Fibroblast of the aortic adventitia (primary cell): ENCODE data around the gene VPS39. TPM values are rescaled to one million over a fixed set of nuclear protein-coding genes. Genes with fewer than 3 reads are reported as not detected.
"Not testable (repeated sequence)": the region's sequence is repeated elsewhere in the genome, so short reads cannot be mapped to it uniquely, and the experiment has no call there.

Experiments used
- DNase-seq: peaks from one replicate; pipeline ENCODE4 v3.0.0-alpha.2; 2010; ENCODE audit warnings: low read depth
- H3K4me3 ChIP-seq: 2 replicates; pipeline ENCODE4 v1.5.1; 2011; ENCODE audit warnings: low read depth, mild to moderate bottlenecking, control low read depth, low read length, moderate library complexity
- CTCF ChIP-seq: IDR thresholded peaks from 2 replicates; pipeline ENCODE4 v1.5.1; 2011; ENCODE audit warnings: mild to moderate bottlenecking, low read length, control low read depth, inconsistent platforms; ENCODE audit not compliant: insufficient read depth
- total RNA-seq: library from RNA; depleted of rRNA; stranded (reverse); fragments of >200 nt; gene quantifications from 2 replicates; pipeline ENCODE4 v1.2.3, GENCODE V29; 2012; ENCODE audit warnings: low replicate concordance

Gene VPS39
- total RNA-seq, 1 donor: 61.8 TPM

GRCh38 chr15:42232606-42233005 lies 24.5 kb upstream of the VPS39 start:
- no peak for DNase-seq
- no peak for TF ChIP-seq CTCF
- H3K4me3 ChIP-seq: no peak overlapping the region

GRCh38 chr15:42231088-42231487 lies 23.0 kb upstream of the VPS39 start:
- no peak for TF ChIP-seq CTCF
- H3K4me3 ChIP-seq: no peak overlapping the region
- DNase-seq: no peak

- not testable (repeated sequence) for H3K4me3 ChIP-seq, DNase-seq
Measured at GRCh38 chr15:42228981-42229380, 20.9 kb upstream of the VPS39 start.

GRCh38 chr15:42228036-42228435 lies 19.9 kb upstream of the VPS39 start:
- no peak for TF ChIP-seq CTCF
- no peak for DNase-seq
- no peak overlapping the region for H3K4me3 ChIP-seq

GRCh38 chr15:42226648-42227047 lies 18.5 kb upstream of the VPS39 start:
- DNase-seq: no peak
- H3K4me3 ChIP-seq: no peak overlapping the region
- TF ChIP-seq CTCF: no peak

- DNase-seq: no peak
- no peak overlapping the region for H3K4me3 ChIP-seq
- no peak for TF ChIP-seq CTCF
Measured at GRCh38 chr15:42220216-42220615, 12.1 kb upstream of the VPS39 start.

- no peak overlapping the region for H3K4me3 ChIP-seq
- DNase-seq: no peak
- TF ChIP-seq CTCF: no peak
Measured at GRCh38 chr15:42218953-42219592, 11.0 kb upstream of the VPS39 start.
